ENCODE data around the gene GALNT13. TPM values are rescaled to one million over a fixed set of nuclear protein-coding genes. Genes with fewer than 3 reads are reported as not detected.

The GALNT13 gene
- total RNA-seq, 1 donor from 2014 or later = 2.0 TPM

DNA sequence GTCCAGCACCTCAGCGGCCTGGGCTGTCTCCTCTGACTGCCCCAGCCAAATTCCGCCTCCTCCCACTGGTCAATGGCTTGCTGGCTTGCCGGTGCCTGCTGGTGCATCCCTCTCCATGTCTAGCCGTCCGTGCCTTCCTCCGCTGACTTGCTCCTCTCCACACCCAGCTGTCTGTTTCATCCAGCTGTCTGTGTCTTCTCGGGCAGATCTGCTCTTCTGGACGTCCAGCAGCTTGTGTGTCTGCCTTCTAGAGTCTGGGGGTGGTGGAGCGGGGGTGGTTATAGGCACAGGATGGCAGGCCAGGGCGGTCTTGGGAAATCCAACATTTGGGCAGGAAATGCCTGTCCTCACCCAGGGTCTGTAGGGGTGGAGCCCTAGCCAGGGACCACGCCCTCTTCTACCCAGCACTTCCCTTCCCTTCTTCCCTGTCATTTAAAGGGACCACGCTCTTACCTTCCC is 369.2 kb downstream of the GALNT13 start:
- Mint-ChIP-seq H3K4me1 (ENCODE audit: low read depth, unreplicated experiment) (no peaks in the 10 kb centered on the region), H3K4me3 (ENCODE audit: unreplicated experiment) (no peak overlapping the region), H3K27me3 (ENCODE audit: low read depth, unreplicated experiment) (no peaks in the 10 kb centered on the region), H3K27ac (ENCODE audit: unreplicated experiment) (no peak overlapping the region), H3K36me3 (ENCODE audit: low read depth, unreplicated experiment) (no peaks in the 10 kb centered on the region), H3K9me3 (ENCODE audit: unreplicated experiment) (no peaks in the 10 kb centered on the region)
- H3K4me1 ChIP-seq (ENCODE audit: insufficient read depth, low read length) = no peaks in the 10 kb centered on the region
- H3K79me2 ChIP-seq (ENCODE audit: insufficient read depth, low read length) = no peaks in the 10 kb centered on the region
- H3K4me2 ChIP-seq (ENCODE audit: low read length) = no peak overlapping the region
- FAIRE-seq (no peak), DNase-seq (ENCODE audit: low read depth) (no peak)
- H3K27me3 ChIP-seq (ENCODE audit: insufficient read depth, low read length) = no peaks in the 10 kb centered on the region
- no peak overlapping the region for H3K9ac ChIP-seq (ENCODE audit: low read length)
- no peaks in the 10 kb centered on the region for H4K20me1 ChIP-seq (ENCODE audit: insufficient read depth, low read length)
- no peaks in the 10 kb centered on the region for H3K9me3 ChIP-seq (ENCODE audit: insufficient read depth, low read depth, low read length)
- no peak overlapping the region for H2AFZ ChIP-seq (ENCODE audit: low read depth, low read length)
- H3K36me3 ChIP-seq (ENCODE audit: insufficient read depth, low read length) = no peaks in the 10 kb centered on the region
- H3K4me3 ChIP-seq (ENCODE audit: insufficient read depth, low read depth, low read length) = no peak overlapping the region
- H3K27ac ChIP-seq (ENCODE audit: low read depth, low read length) = no peak overlapping the region
- TF ChIP-seq EZH2 (IDR thresholded peaks at IDR 0.05; ENCODE audit: insufficient read depth, low read length) = no peak
- TF ChIP-seq, protein P1, sequence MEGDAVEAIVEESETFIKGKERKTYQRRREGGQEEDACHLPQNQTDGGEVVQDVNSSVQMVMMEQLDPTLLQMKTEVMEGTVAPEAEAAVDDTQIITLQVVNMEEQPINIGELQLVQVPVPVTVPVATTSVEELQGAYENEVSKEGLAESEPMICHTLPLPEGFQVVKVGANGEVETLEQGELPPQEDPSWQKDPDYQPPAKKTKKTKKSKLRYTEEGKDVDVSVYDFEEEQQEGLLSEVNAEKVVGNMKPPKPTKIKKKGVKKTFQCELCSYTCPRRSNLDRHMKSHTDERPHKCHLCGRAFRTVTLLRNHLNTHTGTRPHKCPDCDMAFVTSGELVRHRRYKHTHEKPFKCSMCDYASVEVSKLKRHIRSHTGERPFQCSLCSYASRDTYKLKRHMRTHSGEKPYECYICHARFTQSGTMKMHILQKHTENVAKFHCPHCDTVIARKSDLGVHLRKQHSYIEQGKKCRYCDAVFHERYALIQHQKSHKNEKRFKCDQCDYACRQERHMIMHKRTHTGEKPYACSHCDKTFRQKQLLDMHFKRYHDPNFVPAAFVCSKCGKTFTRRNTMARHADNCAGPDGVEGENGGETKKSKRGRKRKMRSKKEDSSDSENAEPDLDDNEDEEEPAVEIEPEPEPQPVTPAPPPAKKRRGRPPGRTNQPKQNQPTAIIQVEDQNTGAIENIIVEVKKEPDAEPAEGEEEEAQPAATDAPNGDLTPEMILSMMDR (IDR thresholded peaks at IDR 0.05; ENCODE audit: insufficient read depth, low read depth, low read length) = no peak

DNA sequence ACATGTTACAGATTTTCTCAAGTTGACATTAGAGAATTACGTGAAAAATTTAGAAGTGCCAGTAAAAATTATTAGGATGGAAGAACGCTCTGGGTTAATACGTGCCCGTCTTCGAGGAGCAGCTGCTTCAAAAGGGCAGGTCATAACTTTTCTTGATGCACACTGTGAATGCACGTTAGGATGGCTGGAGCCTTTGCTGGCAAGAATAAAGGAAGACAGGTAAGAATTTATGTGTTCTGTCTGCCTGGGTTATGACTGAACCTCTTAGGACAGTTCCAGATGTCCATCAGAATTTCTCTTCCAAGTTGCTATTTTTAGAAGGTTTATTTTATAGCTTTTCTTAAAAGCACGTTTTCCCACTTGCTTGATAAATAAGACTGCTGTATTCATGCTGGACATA is 371.0 kb downstream of the GALNT13 start:
- Mint-ChIP-seq H3K36me3 (ENCODE audit: low read depth, unreplicated experiment) (no peaks in the 10 kb centered on the region), H3K27me3 (ENCODE audit: low read depth, unreplicated experiment) (no peaks in the 10 kb centered on the region), H3K4me3 (ENCODE audit: unreplicated experiment) (no peak overlapping the region), H3K4me1 (ENCODE audit: low read depth, unreplicated experiment) (no peaks in the 10 kb centered on the region), H3K27ac (ENCODE audit: unreplicated experiment) (no peak overlapping the region), H3K9me3 (ENCODE audit: unreplicated experiment) (no peaks in the 10 kb centered on the region)
- Histone ChIP-seq H4K20me1 (ENCODE audit: insufficient read depth, low read length) (no peaks in the 10 kb centered on the region), H3K4me1 (ENCODE audit: insufficient read depth, low read length) (no peaks in the 10 kb centered on the region), H3K9me3 (ENCODE audit: insufficient read depth, low read depth, low read length) (no peaks in the 10 kb centered on the region), H3K4me3 (ENCODE audit: insufficient read depth, low read depth, low read length) (no peak overlapping the region), H3K27ac (ENCODE audit: low read depth, low read length) (no peak overlapping the region), H3K79me2 (ENCODE audit: insufficient read depth, low read length) (no peaks in the 10 kb centered on the region), H3K27me3 (ENCODE audit: insufficient read depth, low read length) (no peaks in the 10 kb centered on the region), H3K9ac (ENCODE audit: low read length) (no peak overlapping the region), H3K4me2 (ENCODE audit: low read length) (no peak overlapping the region), H2AFZ (ENCODE audit: low read depth, low read length) (no peak overlapping the region), H3K36me3 (ENCODE audit: insufficient read depth, low read length) (no peaks in the 10 kb centered on the region)
- DNase-seq (ENCODE audit: low read depth) (no peak), FAIRE-seq (no peak)
- TF ChIP-seq, protein P1 (IDR thresholded peaks at IDR 0.05; ENCODE audit: insufficient read depth, low read depth, low read length) = no peak
- no peak for TF ChIP-seq EZH2 (IDR thresholded peaks at IDR 0.05; ENCODE audit: insufficient read depth, low read length)

DNA sequence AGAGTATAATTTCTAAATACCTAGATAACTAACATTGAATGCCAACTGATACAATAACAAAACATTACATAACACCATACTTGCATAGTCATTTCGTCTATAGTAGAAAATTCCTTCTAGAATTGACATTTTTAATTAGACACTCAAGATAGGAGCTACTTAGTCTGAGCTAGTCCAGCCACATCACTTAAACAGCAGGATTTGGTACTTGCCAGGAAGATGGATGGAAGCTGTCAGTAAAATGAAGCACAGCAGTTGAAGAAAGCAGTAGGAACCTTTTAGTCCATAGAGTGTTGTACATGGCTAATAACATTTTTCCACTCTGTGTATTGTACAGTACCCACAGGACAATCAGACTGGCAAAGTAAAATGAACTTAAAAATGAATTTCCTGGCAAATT is 372.0 kb downstream of the GALNT13 start:
- Mint-ChIP-seq H3K4me3 (ENCODE audit: unreplicated experiment) (no peak overlapping the region), H3K36me3 (ENCODE audit: low read depth, unreplicated experiment) (no peaks in the 10 kb centered on the region), H3K27me3 (ENCODE audit: low read depth, unreplicated experiment) (no peaks in the 10 kb centered on the region), H3K9me3 (ENCODE audit: unreplicated experiment) (no peaks in the 10 kb centered on the region), H3K27ac (ENCODE audit: unreplicated experiment) (no peak overlapping the region), H3K4me1 (ENCODE audit: low read depth, unreplicated experiment) (no peaks in the 10 kb centered on the region)
- Histone ChIP-seq H3K36me3 (ENCODE audit: insufficient read depth, low read length) (no peaks in the 10 kb centered on the region), H3K27me3 (ENCODE audit: insufficient read depth, low read length) (no peaks in the 10 kb centered on the region), H3K27ac (ENCODE audit: low read depth, low read length) (no peak overlapping the region), H3K4me1 (ENCODE audit: insufficient read depth, low read length) (no peaks in the 10 kb centered on the region), H4K20me1 (ENCODE audit: insufficient read depth, low read length) (no peaks in the 10 kb centered on the region), H3K79me2 (ENCODE audit: insufficient read depth, low read length) (no peaks in the 10 kb centered on the region), H3K4me3 (ENCODE audit: insufficient read depth, low read depth, low read length) (no peak overlapping the region), H3K4me2 (ENCODE audit: low read length) (no peak overlapping the region), H3K9ac (ENCODE audit: low read length) (no peak overlapping the region), H3K9me3 (ENCODE audit: insufficient read depth, low read depth, low read length) (no peaks in the 10 kb centered on the region), H2AFZ (ENCODE audit: low read depth, low read length) (no peak overlapping the region)
- no peak for DNase-seq (ENCODE audit: low read depth)
- TF ChIP-seq, protein P1 (IDR thresholded peaks at IDR 0.05; ENCODE audit: insufficient read depth, low read depth, low read length) = no peak
- no peak for TF ChIP-seq EZH2 (IDR thresholded peaks at IDR 0.05; ENCODE audit: insufficient read depth, low read length)
- FAIRE-seq = no peak
